EH (cell line): ENCODE measurements around the gene ZCCHC12.

Experiments used
- DNase-seq: peaks from one replicate; pipeline ENCODE4 v3.0.0-alpha.2; 2015; ENCODE audit warnings: low read depth

ZCCHC12 gene

DNA sequence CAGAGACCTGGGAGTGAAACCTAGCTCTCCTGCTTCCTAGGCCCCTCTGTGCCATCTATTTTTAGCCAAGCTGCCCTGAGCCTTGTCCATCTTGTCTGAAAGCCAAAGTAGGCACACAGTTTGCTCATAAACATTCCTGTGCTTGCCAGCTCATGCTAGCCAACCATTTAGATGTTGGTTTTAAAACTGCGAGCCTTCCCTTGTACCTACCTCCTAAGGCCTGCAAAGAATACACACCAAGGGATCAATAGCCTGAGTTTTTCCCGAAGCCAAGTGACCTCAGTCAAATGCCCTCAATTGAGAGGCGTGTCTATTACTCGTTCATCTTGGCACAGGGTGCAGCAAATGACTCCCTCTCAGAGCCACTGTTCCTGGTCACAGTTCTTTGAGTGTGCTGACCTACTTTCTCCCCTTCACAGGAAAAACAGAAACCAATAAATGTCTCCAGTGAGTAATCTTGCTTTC is 48.5 kb downstream of the ZCCHC12 start:
- peak; percentile 0 for DNase-seq
